Effector memory CD8-positive, alpha-beta T cell (primary cell): ENCODE data around the gene DLK1.

Source experiments
- ATAC-seq: fragments of 150-1000 bp; cut with Tn5 transposase; replicated peaks from 2 replicates; pipeline ENCODE4 v1.10.0; 2021; ENCODE audit warnings: mild to moderate bottlenecking, moderate library complexity
- DNase-seq, 3 experiments: peaks; one replicate each; pipeline ENCODE4 v3.0.0; 2021
- H3K27ac Mint-ChIP-seq, 2 donors: one replicate each; pipeline ENCODE4 v1.8.0; 2022; ENCODE audit warnings: mild to moderate bottlenecking in 2 of 2, mixed read lengths in 2 of 2, moderate library complexity in 2 of 2
- H3K27me3 Mint-ChIP-seq, 2 donors: one replicate each; pipeline ENCODE4 v1.8.0; 2022; ENCODE audit warnings: mixed read lengths in 2 of 2
- H3K36me3 Mint-ChIP-seq: one replicate; pipeline ENCODE4 v1.8.0; 2022; ENCODE audit warnings: mild to moderate bottlenecking, moderate library complexity, mixed read lengths; ENCODE audit not compliant: insufficient read depth
- H3K4me1 Mint-ChIP-seq, 2 donors: one replicate each; pipeline ENCODE4 v1.8.0; 2022; ENCODE audit warnings: low read depth in 2 of 2, mixed read lengths in 2 of 2
- H3K4me3 Mint-ChIP-seq, 2 donors: one replicate each; pipeline ENCODE4 v1.8.0; 2022; ENCODE audit warnings: mild to moderate bottlenecking in 2 of 2, mixed read lengths in 2 of 2, moderate library complexity in 2 of 2
- H3K9me3 Mint-ChIP-seq, 2 donors: one replicate each; pipeline ENCODE4 v1.8.0; 2022; ENCODE audit warnings: mixed read lengths in 2 of 2

DLK1 gene

GRCh38 chr14:100749967-100750597, 23.4 kb downstream of the DLK1 start:
- H3K9me3 Mint-ChIP-seq = no peaks in the 10 kb centered on the region
- H3K36me3 Mint-ChIP-seq = no peaks in the 10 kb centered on the region
- ATAC-seq (no peak), DNase-seq (no peak)
- H3K4me1 Mint-ChIP-seq = no peaks in the 10 kb centered on the region
- no peak overlapping the region for H3K27ac Mint-ChIP-seq
- no peak overlapping the region for H3K4me3 Mint-ChIP-seq
- peaks cover 46 to 52% of the 10 kb centered on the region in 2 donors for H3K27me3 Mint-ChIP-seq

GRCh38 chr14:100750762-100751699, 24.3 kb downstream of the DLK1 start:
- DNase-seq = no peak
- Mint-ChIP-seq H3K27ac (no peak overlapping the region), H3K36me3 (no peaks in the 10 kb centered on the region), H3K27me3 (peaks cover 52 to 53% of the 10 kb centered on the region in 2 donors), H3K4me3 (no peak overlapping the region), H3K9me3 (no peaks in the 10 kb centered on the region), H3K4me1 (no peaks in the 10 kb centered on the region)
- no peak for ATAC-seq

- Mint-ChIP-seq H3K4me1 (no peaks in the 10 kb centered on the region), H3K36me3 (peaks cover 3% of the 10 kb centered on the region), H3K27ac (no peak overlapping the region), H3K4me3 (no peak overlapping the region), H3K27me3 (peaks cover 48 to 56% of the 10 kb centered on the region in 2 donors), H3K9me3 (no peaks in the 10 kb centered on the region)
- DNase-seq (no peak), ATAC-seq (no peak)
These were observed 27.3 kb downstream of the DLK1 start for GRCh38 chr14:100754020-100754419.

- Mint-ChIP-seq H3K4me1 (no peaks in the 10 kb centered on the region), H3K4me3 (no peak overlapping the region), H3K27ac (no peak overlapping the region), H3K27me3 (peaks cover 49 to 58% of the 10 kb centered on the region in 2 donors), H3K9me3 (no peaks in the 10 kb centered on the region), H3K36me3 (peaks cover 3% of the 10 kb centered on the region)
- no peak for DNase-seq
- no peak for ATAC-seq
These were observed 29.0 kb downstream of the DLK1 start for GRCh38 chr14:100755649-100756048.

- Mint-ChIP-seq H3K9me3 (no peaks in the 10 kb centered on the region), H3K4me1 (no peaks in the 10 kb centered on the region), H3K27ac (no peak overlapping the region), H3K4me3 (no peak overlapping the region), H3K27me3 (peaks cover 26 to 42% of the 10 kb centered on the region in 2 donors), H3K36me3 (peaks cover 3% of the 10 kb centered on the region)
- DNase-seq = no peak
- ATAC-seq = no peak
These were observed 34.8 kb downstream of the DLK1 start for GRCh38 chr14:100761481-100761880.

GRCh38 chr14:100762089-100762515, 35.4 kb downstream of the DLK1 start:
- ATAC-seq (no peak), DNase-seq (no peak)
- H3K36me3 Mint-ChIP-seq = peaks cover 3% of the 10 kb centered on the region
- no peaks in the 10 kb centered on the region for H3K9me3 Mint-ChIP-seq
- no peaks in the 10 kb centered on the region for H3K4me1 Mint-ChIP-seq
- H3K4me3 Mint-ChIP-seq = no peak overlapping the region
- no peak overlapping the region for H3K27ac Mint-ChIP-seq
- H3K27me3 Mint-ChIP-seq = peaks cover 26 to 48% of the 10 kb centered on the region in 2 donors

GRCh38 chr14:100762901-100763300, 36.2 kb downstream of the DLK1 start:
- H3K4me1 Mint-ChIP-seq = no peaks in the 10 kb centered on the region

GRCh38 chr14:100764471-100765115, 37.9 kb downstream of the DLK1 start:
- no peaks in the 10 kb centered on the region for H3K36me3 Mint-ChIP-seq
- ATAC-seq (no peak), DNase-seq (no peak)
- H3K4me3 Mint-ChIP-seq = no peak overlapping the region
- peaks cover 16 to 62% of the 10 kb centered on the region in 2 donors for H3K27me3 Mint-ChIP-seq
- H3K27ac Mint-ChIP-seq = no peak overlapping the region
- no peaks in the 10 kb centered on the region for H3K9me3 Mint-ChIP-seq
- no peaks in the 10 kb centered on the region for H3K4me1 Mint-ChIP-seq

More at GRCh38 chr14:100762901-100763300, 36.2 kb downstream of the DLK1 start:
- Mint-ChIP-seq H3K27me3 (peaks cover 31 to 56% of the 10 kb centered on the region in 2 donors), H3K9me3 (no peaks in the 10 kb centered on the region), H3K36me3 (no peaks in the 10 kb centered on the region), H3K4me3 (no peak overlapping the region), H3K27ac (no peak overlapping the region)
- DNase-seq (no peak), ATAC-seq (no peak)

- Mint-ChIP-seq H3K27me3 (peaks cover 17 to 69% of the 10 kb centered on the region in 2 donors), H3K9me3 (no peaks in the 10 kb centered on the region), H3K27ac (no peak overlapping the region), H3K36me3 (no peaks in the 10 kb centered on the region), H3K4me1 (no peaks in the 10 kb centered on the region), H3K4me3 (no peak overlapping the region)
- DNase-seq (no peak), ATAC-seq (no peak)
These were observed 38.6 kb downstream of the DLK1 start for GRCh38 chr14:100765296-100765695.

- H3K9me3 Mint-ChIP-seq = no peaks in the 10 kb centered on the region
- H3K36me3 Mint-ChIP-seq = no peaks in the 10 kb centered on the region
- H3K4me3 Mint-ChIP-seq = no peak overlapping the region
- no peak overlapping the region for H3K27ac Mint-ChIP-seq
- ATAC-seq (no peak), DNase-seq (no peak)
- peaks cover 23 to 76% of the 10 kb centered on the region in 2 donors for H3K27me3 Mint-ChIP-seq
- no peaks in the 10 kb centered on the region for H3K4me1 Mint-ChIP-seq
These were observed 39.3 kb downstream of the DLK1 start for GRCh38 chr14:100765991-100766390.

GRCh38 chr14:100767003-100767787, 40.5 kb downstream of the DLK1 start:
- no peak for DNase-seq
- H3K27ac Mint-ChIP-seq = no peak overlapping the region
- H3K4me1 Mint-ChIP-seq = no peaks in the 10 kb centered on the region
- H3K27me3 Mint-ChIP-seq = peaks cover 23 to 80% of the 10 kb centered on the region in 2 donors
- no peaks in the 10 kb centered on the region for H3K9me3 Mint-ChIP-seq
- ATAC-seq = no peak
- H3K4me3 Mint-ChIP-seq = no peak overlapping the region
- H3K36me3 Mint-ChIP-seq = no peaks in the 10 kb centered on the region

- no peaks in the 10 kb centered on the region for H3K36me3 Mint-ChIP-seq
These were observed 41.3 kb downstream of the DLK1 start for GRCh38 chr14:100767788-100768536.

More at GRCh38 chr14:100767788-100768536, 41.3 kb downstream of the DLK1 start:
- H3K27ac Mint-ChIP-seq = no peak overlapping the region
- H3K4me1 Mint-ChIP-seq = no peaks in the 10 kb centered on the region
- no peak for DNase-seq
- no peak overlapping the region for H3K4me3 Mint-ChIP-seq
- H3K9me3 Mint-ChIP-seq = no peaks in the 10 kb centered on the region
- peaks cover 23 to 83% of the 10 kb centered on the region in 2 donors for H3K27me3 Mint-ChIP-seq
- ATAC-seq = no peak
